SH-SY5Y (cell line): ENCODE measurements around the gene KLKB1.

Source experiments
- GATA2 ChIP-seq: IDR thresholded peaks from 2 replicates; pipeline ENCODE4 v1.6.1; 2011; ENCODE audit warnings: mild to moderate bottlenecking, low read depth, low read length
- GATA3 ChIP-seq: IDR thresholded peaks from 2 replicates; pipeline ENCODE4 v1.6.1; 2011; ENCODE audit warnings: low read depth, mild to moderate bottlenecking, low read length, moderate library complexity

DNA sequence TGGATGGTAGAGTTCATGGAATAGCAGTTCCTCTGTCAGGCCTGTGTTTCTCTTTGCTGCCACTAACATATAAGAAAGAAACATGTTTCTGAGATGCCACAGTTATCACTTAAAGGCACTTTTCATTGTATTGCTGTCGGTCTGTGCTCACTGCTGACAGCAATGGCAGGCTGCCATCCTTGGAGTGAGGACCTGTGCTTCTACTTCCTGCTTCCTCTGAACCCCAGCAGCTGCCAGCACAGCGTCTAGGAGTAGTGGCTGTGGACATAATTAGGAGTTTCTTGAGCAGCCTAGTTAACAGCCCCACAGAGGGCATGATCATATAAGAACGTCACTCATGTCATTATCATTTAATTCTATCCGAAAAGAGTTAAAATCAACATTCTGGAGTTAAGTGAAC lies 69.2 kb downstream of the KLKB1 start:
- no peak for TF ChIP-seq GATA2
- TF ChIP-seq GATA3, result no peak
